ENCODE results near the gene FAM177A1. TPM values are rescaled to one million over a fixed set of nuclear protein-coding genes. Genes with fewer than 3 reads are reported as not detected.
"Not testable (repeated sequence)": the region's sequence is repeated elsewhere in the genome, so short reads cannot be mapped to it uniquely, and the experiment has no call there.

Gene FAM177A1
- total and polyA plus RNA-seq, 4 donors = 59.4 to 106 (median 82.8) TPM

GRCh38 chr14:35050652-35051051 lies 4.6 kb downstream of the FAM177A1 start:
- no peaks in the 10 kb centered on the region for H3K27me3 ChIP-seq (ENCODE audit: control insufficient read depth, insufficient read depth, low read length)
- no peak overlapping the region for H3K4me3 ChIP-seq (ENCODE audit: low read depth, low read length)
- H3K9me3 ChIP-seq (ENCODE audit: control insufficient read depth, insufficient read depth, low read length) = no peaks in the 10 kb centered on the region
- H3K4me1 ChIP-seq (ENCODE audit: control insufficient read depth, insufficient read depth, low read length) = peaks cover 10% of the 10 kb centered on the region
- no peak for DNase-seq (ENCODE audit: low read depth in 4 of 6, low spot score in 6 of 6)
- peaks cover 29% of the 10 kb centered on the region for H3K36me3 ChIP-seq (ENCODE audit: control insufficient read depth, insufficient read depth, low read length)
- WGBS (ENCODE audit: insufficient coverage) = 43% methylated on average over 1 of the region's 1 CpG
- H3K27ac ChIP-seq (ENCODE audit: low read depth, low read length) = no peak overlapping the region

- no peak overlapping the region for H3K27ac ChIP-seq (ENCODE audit: low read depth, low read length)
- H3K4me1 ChIP-seq (ENCODE audit: control insufficient read depth, insufficient read depth, low read length) = peaks cover 9% of the 10 kb centered on the region
- DNase-seq (ENCODE audit: low read depth in 4 of 6, low spot score in 6 of 6) = no peak
- no peak overlapping the region for H3K4me3 ChIP-seq (ENCODE audit: low read depth, low read length)
- no CpG with 5 or more reads among the region's 1 CpG for WGBS (ENCODE audit: insufficient coverage)
- peaks cover 36% of the 10 kb centered on the region for H3K36me3 ChIP-seq (ENCODE audit: control insufficient read depth, insufficient read depth, low read length)
- H3K27me3 ChIP-seq (ENCODE audit: control insufficient read depth, insufficient read depth, low read length) = no peaks in the 10 kb centered on the region
- no peaks in the 10 kb centered on the region for H3K9me3 ChIP-seq (ENCODE audit: control insufficient read depth, insufficient read depth, low read length)
These were observed 5.7 kb downstream of the FAM177A1 start for GRCh38 chr14:35051796-35052195.

DNA sequence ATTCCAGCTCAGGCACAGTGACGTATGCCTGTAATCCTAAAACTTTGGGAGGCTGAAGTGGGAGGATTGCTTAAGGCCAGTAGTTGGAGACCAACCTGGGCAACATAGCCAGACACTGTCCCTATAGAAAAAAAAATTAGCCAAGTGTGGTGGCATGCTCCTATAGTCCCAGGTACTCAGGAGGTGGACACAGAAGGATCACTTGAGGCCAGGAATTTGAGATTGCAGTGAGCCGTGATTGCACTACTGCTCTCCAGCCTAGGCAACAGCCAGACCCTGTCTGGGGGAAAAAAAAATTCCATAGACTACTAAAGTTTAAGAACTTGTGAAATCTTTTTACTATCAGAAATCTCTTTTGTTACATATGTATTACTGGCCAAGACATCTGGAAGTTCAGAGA lies 6.6 kb downstream of the FAM177A1 start:
- Histone ChIP-seq H3K9me3 (ENCODE audit: control insufficient read depth, insufficient read depth, low read length) (no peaks in the 10 kb centered on the region), H3K4me1 (ENCODE audit: control insufficient read depth, insufficient read depth, low read length) (peaks cover under 1% of the 10 kb centered on the region), H3K4me3 (ENCODE audit: low read depth, low read length) (no peak overlapping the region), H3K27me3 (ENCODE audit: control insufficient read depth, insufficient read depth, low read length) (no peaks in the 10 kb centered on the region), H3K36me3 (ENCODE audit: control insufficient read depth, insufficient read depth, low read length) (peaks cover 40% of the 10 kb centered on the region), H3K27ac (ENCODE audit: low read depth, low read length) (no peak overlapping the region)
- WGBS (ENCODE audit: insufficient coverage) = 100% methylated on average over 1 of the region's 2 CpGs
- no peak for DNase-seq (ENCODE audit: low read depth in 4 of 6, low spot score in 6 of 6)

DNA sequence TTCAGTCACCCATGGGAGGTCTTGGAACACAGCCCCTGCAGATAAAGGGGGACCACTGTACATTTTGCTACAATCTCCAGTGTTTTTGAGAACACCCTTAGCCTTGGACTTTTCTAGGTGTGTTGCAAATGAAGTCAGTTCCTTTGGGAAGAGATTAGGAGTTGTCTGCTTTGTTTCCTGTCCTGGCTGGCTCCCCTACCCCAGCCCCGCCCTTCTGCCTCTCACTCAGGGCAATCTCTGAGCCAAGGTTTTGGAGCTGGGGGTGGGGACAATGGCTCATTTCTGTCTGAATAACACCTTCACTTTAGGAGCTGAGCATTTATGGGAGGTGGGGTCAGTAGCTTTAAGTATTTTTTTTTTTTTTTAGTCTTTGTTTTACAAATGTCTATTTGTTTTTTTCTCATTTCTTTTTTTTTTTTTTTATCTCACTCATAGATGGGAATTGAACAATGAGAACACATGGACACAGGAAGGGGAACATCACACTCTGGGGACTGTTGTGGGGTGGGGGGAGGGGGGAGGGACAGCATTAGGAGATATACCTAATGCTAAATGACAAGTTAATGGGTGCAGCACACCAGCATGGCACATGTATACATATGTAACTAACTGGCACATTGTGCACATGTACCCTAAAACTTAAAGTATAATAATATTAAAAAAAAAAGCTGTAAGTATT lies 15.2 kb downstream of the FAM177A1 start:
- H3K36me3 ChIP-seq (ENCODE audit: control insufficient read depth, insufficient read depth, low read length) = peaks cover 25% of the 10 kb centered on the region
- H3K27ac ChIP-seq (ENCODE audit: low read depth, low read length); H3K4me1 ChIP-seq (ENCODE audit: control insufficient read depth, insufficient read depth, low read length); H3K4me3 ChIP-seq (ENCODE audit: low read depth, low read length); H3K27me3 ChIP-seq (ENCODE audit: control insufficient read depth, insufficient read depth, low read length); H3K9me3 ChIP-seq (ENCODE audit: control insufficient read depth, insufficient read depth, low read length); DNase-seq (ENCODE audit: low read depth in 4 of 6, low spot score in 6 of 6): not testable (repeated sequence)
- no CpG with 5 or more reads among the region's 1 CpG for WGBS (ENCODE audit: insufficient coverage)

GRCh38 chr14:35065731-35066130 lies 19.7 kb downstream of the FAM177A1 start:
- H3K36me3 ChIP-seq (ENCODE audit: control insufficient read depth, insufficient read depth, low read length) = peaks cover 12% of the 10 kb centered on the region
- H3K9me3 ChIP-seq (ENCODE audit: control insufficient read depth, insufficient read depth, low read length); DNase-seq (ENCODE audit: low read depth in 4 of 6, low spot score in 6 of 6); H3K4me3 ChIP-seq (ENCODE audit: low read depth, low read length); H3K27ac ChIP-seq (ENCODE audit: low read depth, low read length); H3K4me1 ChIP-seq (ENCODE audit: control insufficient read depth, insufficient read depth, low read length); H3K27me3 ChIP-seq (ENCODE audit: control insufficient read depth, insufficient read depth, low read length): not testable (repeated sequence)
- WGBS (ENCODE audit: insufficient coverage) = 100% methylated on average over 1 of the region's 5 CpGs

GRCh38 chr14:35068238-35069012 lies 22.4 kb downstream of the FAM177A1 start:
- Histone ChIP-seq H3K27ac (ENCODE audit: low read depth, low read length) (no peak overlapping the region), H3K36me3 (ENCODE audit: control insufficient read depth, insufficient read depth, low read length) (peaks cover 14% of the 10 kb centered on the region), H3K4me1 (ENCODE audit: control insufficient read depth, insufficient read depth, low read length) (no peaks in the 10 kb centered on the region), H3K4me3 (ENCODE audit: low read depth, low read length) (no peak overlapping the region), H3K27me3 (ENCODE audit: control insufficient read depth, insufficient read depth, low read length) (no peaks in the 10 kb centered on the region), H3K9me3 (ENCODE audit: control insufficient read depth, insufficient read depth, low read length) (no peaks in the 10 kb centered on the region)
- WGBS (ENCODE audit: insufficient coverage) = no CpG with 5 or more reads among the region's 4 CpGs
- no peak for DNase-seq (ENCODE audit: low read depth in 4 of 6, low spot score in 6 of 6)

- Histone ChIP-seq H3K4me3 (ENCODE audit: low read depth, low read length) (no peak overlapping the region), H3K27me3 (ENCODE audit: control insufficient read depth, insufficient read depth, low read length) (no peaks in the 10 kb centered on the region), H3K27ac (ENCODE audit: low read depth, low read length) (no peak overlapping the region), H3K36me3 (ENCODE audit: control insufficient read depth, insufficient read depth, low read length) (peaks cover 11% of the 10 kb centered on the region), H3K9me3 (ENCODE audit: control insufficient read depth, insufficient read depth, low read length) (no peaks in the 10 kb centered on the region), H3K4me1 (ENCODE audit: control insufficient read depth, insufficient read depth, low read length) (no peaks in the 10 kb centered on the region)
- no peak for DNase-seq (ENCODE audit: low read depth in 4 of 6, low spot score in 6 of 6)
- no CpG with 5 or more reads among the region's 3 CpGs for WGBS (ENCODE audit: insufficient coverage)
These were observed 26.2 kb downstream of the FAM177A1 start for GRCh38 chr14:35072226-35072625.

- no peak overlapping the region for H3K27ac ChIP-seq (ENCODE audit: low read depth, low read length)
- no peaks in the 10 kb centered on the region for H3K4me1 ChIP-seq (ENCODE audit: control insufficient read depth, insufficient read depth, low read length)
- H3K4me3 ChIP-seq (ENCODE audit: low read depth, low read length) = no peak overlapping the region
- H3K9me3 ChIP-seq (ENCODE audit: control insufficient read depth, insufficient read depth, low read length) = no peaks in the 10 kb centered on the region
- no CpG with 5 or more reads among the region's 1 CpG for WGBS (ENCODE audit: insufficient coverage)
- no peak for DNase-seq (ENCODE audit: low read depth in 4 of 6, low spot score in 6 of 6)
- H3K36me3 ChIP-seq (ENCODE audit: control insufficient read depth, insufficient read depth, low read length) = peaks cover 19% of the 10 kb centered on the region
- H3K27me3 ChIP-seq (ENCODE audit: control insufficient read depth, insufficient read depth, low read length) = no peaks in the 10 kb centered on the region
These were observed 27.4 kb downstream of the FAM177A1 start for GRCh38 chr14:35073486-35073885.

DNA sequence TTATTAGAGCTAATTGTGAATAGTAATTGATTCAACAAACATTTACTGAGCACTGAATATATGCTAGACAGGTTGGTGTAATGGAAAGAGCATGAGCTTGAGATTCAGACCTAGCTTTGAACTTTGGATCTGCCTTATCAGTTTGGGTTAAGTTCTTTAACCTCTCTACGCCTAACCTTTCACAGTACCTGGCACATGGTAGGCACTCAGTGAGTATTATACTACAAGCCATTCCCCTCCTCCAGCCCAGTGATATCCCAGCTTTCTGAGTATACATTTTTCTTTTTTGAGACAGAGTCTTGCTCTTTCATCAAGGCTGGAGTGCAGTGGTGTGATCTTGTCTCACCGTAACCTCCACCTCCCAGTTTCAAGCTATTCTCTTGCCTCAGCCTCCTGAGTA lies 32.0 kb downstream of the FAM177A1 start:
- Histone ChIP-seq H3K4me3 (ENCODE audit: low read depth, low read length) (no peak overlapping the region), H3K4me1 (ENCODE audit: control insufficient read depth, insufficient read depth, low read length) (no peaks in the 10 kb centered on the region), H3K27ac (ENCODE audit: low read depth, low read length) (no peak overlapping the region), H3K36me3 (ENCODE audit: control insufficient read depth, insufficient read depth, low read length) (peaks cover 10% of the 10 kb centered on the region), H3K9me3 (ENCODE audit: control insufficient read depth, insufficient read depth, low read length) (no peaks in the 10 kb centered on the region), H3K27me3 (ENCODE audit: control insufficient read depth, insufficient read depth, low read length) (no peaks in the 10 kb centered on the region)
- no CpG with 5 or more reads among the region's 2 CpGs for WGBS (ENCODE audit: insufficient coverage)
- no peak for DNase-seq (ENCODE audit: low read depth in 4 of 6, low spot score in 6 of 6)

DNA sequence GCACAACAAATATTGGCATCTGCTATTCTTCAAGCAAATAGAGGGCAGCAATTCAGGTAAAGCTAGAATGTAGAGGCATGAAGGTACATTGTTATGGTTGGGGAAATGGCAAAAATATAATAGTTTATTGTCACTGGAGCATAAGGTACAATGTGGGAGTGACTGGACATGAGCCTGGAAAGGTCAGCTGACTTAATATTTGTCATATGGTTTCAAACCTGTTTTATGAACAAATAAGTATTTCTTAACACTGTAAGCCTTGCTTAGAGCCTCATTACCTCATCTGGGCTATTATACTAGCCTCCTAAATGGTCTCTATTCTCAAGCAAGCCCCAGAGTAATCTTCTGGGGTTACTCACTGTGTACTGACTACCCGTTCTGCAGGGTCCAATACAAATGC lies 33.7 kb downstream of the FAM177A1 start:
- no peak overlapping the region for H3K4me3 ChIP-seq (ENCODE audit: low read depth, low read length)
- no peaks in the 10 kb centered on the region for H3K27me3 ChIP-seq (ENCODE audit: control insufficient read depth, insufficient read depth, low read length)
- DNase-seq (ENCODE audit: low read depth in 4 of 6, low spot score in 6 of 6) = no peak
- H3K36me3 ChIP-seq (ENCODE audit: control insufficient read depth, insufficient read depth, low read length) = peaks cover 23% of the 10 kb centered on the region
- WGBS (ENCODE audit: insufficient coverage) = no CpG with 5 or more reads among the region's 1 CpG
- no peaks in the 10 kb centered on the region for H3K4me1 ChIP-seq (ENCODE audit: control insufficient read depth, insufficient read depth, low read length)
- no peak overlapping the region for H3K27ac ChIP-seq (ENCODE audit: low read depth, low read length)
- no peaks in the 10 kb centered on the region for H3K9me3 ChIP-seq (ENCODE audit: control insufficient read depth, insufficient read depth, low read length)

All from spinal cord (tissue), 10 donors.